ENCODE results near the gene GPANK1. TPM values are rescaled to one million over a fixed set of nuclear protein-coding genes. Genes with fewer than 3 reads are reported as not detected.
"Not testable (repeated sequence)": the region's sequence is repeated elsewhere in the genome, so short reads cannot be mapped to it uniquely, and the experiment has no call there.

The GPANK1 gene
- 19.9 and 69.8 TPM in 2 replicates for total RNA-seq (ENCODE audit: low replicate concordance)

DNA sequence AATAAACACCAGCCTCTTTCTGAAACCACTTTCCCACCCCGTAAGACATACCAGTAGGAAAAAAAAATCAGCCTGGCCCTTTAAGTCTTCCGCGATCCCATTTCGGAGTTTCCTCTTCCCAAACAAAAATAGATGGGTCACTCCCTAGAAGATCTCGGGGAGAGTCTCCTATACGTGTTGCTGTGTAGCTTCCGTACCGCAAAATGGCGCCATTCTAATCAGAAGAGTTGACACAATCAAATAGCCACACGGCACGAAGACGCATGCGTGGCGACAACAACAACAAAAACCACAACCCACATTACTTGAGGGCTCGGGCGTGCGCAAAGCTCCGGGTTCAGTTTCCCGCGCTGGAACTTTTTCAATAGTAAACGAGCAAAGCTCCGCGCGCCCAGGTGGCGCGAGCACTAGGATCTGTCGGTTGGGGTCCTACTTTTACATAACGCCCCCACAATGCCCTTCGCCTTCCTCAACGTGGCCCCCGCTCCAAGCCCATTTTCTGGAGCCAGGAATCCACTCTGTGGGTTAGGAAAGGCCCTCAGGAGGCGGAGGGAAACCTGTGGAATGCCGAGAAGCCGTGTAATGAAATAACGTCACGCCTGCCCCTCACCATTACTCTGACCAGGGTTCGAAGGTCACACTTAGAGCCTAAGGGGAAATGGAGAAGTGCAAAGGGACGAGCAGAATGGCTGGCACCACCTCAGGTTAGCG is at the start of gene GPANK1:
Gene GPANK1, minus strand, starts transcription at position 208 of the 711 bp plus-strand sequence. CDS start 519 bp downstream, outside the sequence.
- peak; percentile 95 for DNase-seq (ENCODE audit: low read depth)
- peak within 1 kb of the TSS; percentile 94 for H3K4me3 ChIP-seq (ENCODE audit: low read depth, low read length)
- TF ChIP-seq, protein P1, sequence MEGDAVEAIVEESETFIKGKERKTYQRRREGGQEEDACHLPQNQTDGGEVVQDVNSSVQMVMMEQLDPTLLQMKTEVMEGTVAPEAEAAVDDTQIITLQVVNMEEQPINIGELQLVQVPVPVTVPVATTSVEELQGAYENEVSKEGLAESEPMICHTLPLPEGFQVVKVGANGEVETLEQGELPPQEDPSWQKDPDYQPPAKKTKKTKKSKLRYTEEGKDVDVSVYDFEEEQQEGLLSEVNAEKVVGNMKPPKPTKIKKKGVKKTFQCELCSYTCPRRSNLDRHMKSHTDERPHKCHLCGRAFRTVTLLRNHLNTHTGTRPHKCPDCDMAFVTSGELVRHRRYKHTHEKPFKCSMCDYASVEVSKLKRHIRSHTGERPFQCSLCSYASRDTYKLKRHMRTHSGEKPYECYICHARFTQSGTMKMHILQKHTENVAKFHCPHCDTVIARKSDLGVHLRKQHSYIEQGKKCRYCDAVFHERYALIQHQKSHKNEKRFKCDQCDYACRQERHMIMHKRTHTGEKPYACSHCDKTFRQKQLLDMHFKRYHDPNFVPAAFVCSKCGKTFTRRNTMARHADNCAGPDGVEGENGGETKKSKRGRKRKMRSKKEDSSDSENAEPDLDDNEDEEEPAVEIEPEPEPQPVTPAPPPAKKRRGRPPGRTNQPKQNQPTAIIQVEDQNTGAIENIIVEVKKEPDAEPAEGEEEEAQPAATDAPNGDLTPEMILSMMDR (IDR thresholded peaks at IDR 0.05; ENCODE audit: insufficient read depth, low read length): no peak

DNA sequence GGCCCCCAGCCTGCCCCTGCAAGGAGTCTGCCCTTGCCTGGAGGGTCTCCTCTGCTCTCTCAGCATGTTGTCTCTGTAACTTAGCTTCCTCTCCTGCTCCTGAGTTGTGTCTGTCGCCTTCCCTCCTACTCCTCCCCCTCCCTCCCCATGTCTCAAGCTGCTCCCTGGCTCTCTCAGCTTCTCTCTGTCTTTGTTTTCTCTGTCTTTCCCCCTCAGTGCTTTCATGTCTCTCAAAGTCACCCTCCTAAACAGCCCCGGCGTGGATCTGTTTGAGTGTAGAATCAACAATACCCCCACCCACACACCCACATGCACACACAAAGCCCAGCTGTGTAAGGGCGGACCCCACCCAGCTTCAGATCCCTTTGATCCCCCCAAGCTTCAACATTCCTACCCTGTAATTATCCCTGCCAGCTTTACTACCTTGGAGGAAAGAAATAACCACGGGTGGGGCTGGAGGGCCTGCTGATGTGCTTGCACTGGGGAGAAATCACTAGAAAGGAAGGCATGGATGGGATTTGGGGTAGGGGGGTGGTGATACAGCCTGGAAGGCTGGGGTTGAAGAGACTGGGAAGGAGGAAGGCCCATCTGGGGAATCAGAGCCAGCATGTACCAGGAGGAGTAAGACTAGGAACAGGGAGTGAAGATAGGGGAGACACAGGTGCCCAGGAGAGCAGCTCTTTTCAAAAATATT is 49.3 kb upstream of the GPANK1 start:
- H3K4me3 ChIP-seq (ENCODE audit: low read depth, low read length): no peak overlapping the region
- no peak for DNase-seq (ENCODE audit: low read depth)
- TF ChIP-seq, protein P1 (IDR thresholded peaks at IDR 0.05; ENCODE audit: insufficient read depth, low read length): no peak

DNA sequence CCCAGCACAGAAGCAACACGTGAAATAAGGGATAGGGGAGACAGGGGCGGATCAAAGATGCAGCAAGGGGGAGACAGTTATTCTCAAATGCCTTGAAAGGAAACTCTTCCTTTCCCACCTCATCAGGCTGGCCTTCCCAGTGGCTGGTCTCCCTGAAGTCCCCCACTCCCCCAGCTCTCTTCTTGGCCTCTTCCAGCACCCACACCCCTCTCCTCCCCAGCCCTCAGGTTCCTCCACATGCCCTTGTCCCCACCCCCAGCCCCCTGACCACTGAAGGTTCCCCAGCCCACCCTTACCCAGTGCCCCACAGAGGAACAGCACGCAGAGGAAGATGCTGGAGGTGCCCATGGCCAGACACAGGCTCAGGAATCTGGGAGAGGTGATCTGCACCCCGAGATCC is 48.7 kb upstream of the GPANK1 start:
- TF ChIP-seq, protein P1 (IDR thresholded peaks at IDR 0.05; ENCODE audit: insufficient read depth, low read length): no peak
- DNase-seq (ENCODE audit: low read depth): no peak
- no peak overlapping the region for H3K4me3 ChIP-seq (ENCODE audit: low read depth, low read length)

DNA sequence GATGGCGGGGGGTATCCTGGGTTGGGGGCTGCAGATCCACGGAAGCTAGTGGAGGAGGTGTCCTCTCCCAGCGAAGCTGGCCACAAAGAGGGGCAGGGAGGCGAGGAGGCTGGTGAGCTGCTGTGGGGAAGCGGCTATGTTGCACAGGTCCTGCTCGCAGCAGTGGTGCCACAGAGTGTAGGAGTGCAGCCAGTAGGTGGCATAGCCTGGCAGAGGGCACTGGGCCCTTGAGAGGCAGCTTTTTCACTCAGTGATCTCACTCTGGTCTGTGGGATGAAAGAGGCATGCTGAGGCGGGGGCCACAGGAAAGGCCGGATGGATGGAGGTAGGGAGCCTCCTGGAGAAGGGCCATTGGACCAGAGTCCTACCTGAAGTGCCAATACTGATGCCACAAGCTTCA is 47.5 kb upstream of the GPANK1 start:
- no peak for DNase-seq (ENCODE audit: low read depth)
- no peak overlapping the region for H3K4me3 ChIP-seq (ENCODE audit: low read depth, low read length)
- TF ChIP-seq, protein P1 (IDR thresholded peaks at IDR 0.05; ENCODE audit: insufficient read depth, low read length): no peak

DNA sequence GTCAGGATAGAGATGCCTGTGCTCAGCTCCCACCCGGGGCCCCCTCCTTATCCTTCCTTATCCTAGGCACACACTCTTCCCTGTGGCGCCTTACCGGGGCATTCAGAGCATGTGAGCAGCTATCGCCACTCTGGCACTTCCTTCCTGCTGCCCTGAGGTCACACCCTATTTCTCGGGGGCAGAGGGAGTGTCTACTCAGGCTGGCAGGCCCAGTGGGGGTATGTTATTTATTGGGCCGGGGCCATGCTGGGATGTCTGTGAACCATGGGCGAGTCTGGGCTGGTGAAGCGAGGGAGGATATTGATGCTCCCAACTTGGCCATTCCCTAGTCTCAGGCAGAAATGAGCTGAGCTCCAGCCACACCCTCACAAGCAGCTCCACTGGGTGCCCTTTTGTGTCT is 46.4 kb upstream of the GPANK1 start:
- TF ChIP-seq, protein P1 (IDR thresholded peaks at IDR 0.05; ENCODE audit: insufficient read depth, low read length): no peak
- no peak overlapping the region for H3K4me3 ChIP-seq (ENCODE audit: low read depth, low read length)
- no peak for DNase-seq (ENCODE audit: low read depth)

DNA sequence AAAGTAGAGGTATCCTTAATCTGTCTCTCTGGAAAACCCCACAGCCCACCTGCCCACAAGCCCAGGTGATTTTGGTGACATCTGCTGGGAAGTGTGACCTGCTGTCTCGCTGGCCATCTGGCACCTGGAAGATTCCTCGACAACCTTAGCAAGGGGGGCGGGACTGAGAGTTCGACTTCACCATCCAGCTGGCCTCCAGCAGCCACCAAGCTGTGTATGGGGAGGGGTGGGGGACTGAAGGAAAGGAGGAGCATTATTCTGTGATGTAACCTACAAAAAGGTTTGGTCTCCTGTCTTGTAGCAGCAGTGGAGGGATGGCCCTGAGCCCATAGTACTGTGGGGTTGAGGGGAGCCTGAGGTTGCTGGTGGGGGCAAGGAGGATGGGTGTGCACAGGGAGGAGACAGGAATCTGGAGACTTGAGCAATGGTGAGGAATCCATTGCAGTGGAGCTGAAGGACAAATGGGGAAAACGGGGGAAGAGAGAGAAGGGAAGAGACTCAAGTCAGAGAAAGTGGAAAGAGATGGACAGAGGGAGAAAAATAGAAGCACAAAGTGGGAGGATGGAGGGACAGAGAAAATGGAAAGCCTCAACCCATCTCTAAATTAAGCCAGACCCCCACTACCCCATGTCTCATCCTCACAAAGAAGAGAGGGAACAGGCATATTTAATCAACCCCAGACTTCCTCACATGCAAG is 45.9 kb upstream of the GPANK1 start:
- DNase-seq (ENCODE audit: low read depth): no peak
- TF ChIP-seq, protein P1 (IDR thresholded peaks at IDR 0.05; ENCODE audit: insufficient read depth, low read length): no peak
- H3K4me3 ChIP-seq (ENCODE audit: low read depth, low read length): no peak overlapping the region

DNA sequence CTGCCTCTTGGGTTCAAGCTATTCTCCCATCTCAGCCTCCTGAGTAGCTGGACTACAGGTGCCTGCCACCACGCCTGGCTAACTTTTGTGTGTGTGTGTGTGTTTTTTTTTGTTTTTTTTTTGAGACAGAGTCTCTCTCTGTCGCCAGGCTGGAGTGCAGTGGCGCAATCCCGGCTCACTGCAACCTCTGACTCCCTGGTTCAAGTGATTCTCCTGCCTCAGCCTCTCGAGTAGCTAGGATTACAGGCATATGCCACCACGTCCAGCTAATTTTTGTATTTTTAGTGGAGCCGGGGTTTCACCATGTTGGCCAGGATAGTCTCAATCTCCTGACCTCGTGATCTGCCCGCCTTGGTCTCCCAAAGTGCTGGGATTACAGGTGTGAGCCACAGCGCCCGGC is 44.4 kb upstream of the GPANK1 start:
- DNase-seq (ENCODE audit: low read depth); H3K4me3 ChIP-seq (ENCODE audit: low read depth, low read length): not testable (repeated sequence)

Measured in fibroblast of the aortic adventitia (primary cell).